ENCODE measurements around the gene CEP70.

Gene CEP70

GRCh38 chr3:138593488-138594149 lies 441 bp downstream of the CEP70 start:
- H3K4me3 ChIP-seq (ENCODE audit: low read depth, low read length) = peak overlapping the region; percentile 84
- TF ChIP-seq, protein P1, sequence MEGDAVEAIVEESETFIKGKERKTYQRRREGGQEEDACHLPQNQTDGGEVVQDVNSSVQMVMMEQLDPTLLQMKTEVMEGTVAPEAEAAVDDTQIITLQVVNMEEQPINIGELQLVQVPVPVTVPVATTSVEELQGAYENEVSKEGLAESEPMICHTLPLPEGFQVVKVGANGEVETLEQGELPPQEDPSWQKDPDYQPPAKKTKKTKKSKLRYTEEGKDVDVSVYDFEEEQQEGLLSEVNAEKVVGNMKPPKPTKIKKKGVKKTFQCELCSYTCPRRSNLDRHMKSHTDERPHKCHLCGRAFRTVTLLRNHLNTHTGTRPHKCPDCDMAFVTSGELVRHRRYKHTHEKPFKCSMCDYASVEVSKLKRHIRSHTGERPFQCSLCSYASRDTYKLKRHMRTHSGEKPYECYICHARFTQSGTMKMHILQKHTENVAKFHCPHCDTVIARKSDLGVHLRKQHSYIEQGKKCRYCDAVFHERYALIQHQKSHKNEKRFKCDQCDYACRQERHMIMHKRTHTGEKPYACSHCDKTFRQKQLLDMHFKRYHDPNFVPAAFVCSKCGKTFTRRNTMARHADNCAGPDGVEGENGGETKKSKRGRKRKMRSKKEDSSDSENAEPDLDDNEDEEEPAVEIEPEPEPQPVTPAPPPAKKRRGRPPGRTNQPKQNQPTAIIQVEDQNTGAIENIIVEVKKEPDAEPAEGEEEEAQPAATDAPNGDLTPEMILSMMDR (IDR thresholded peaks at IDR 0.05; ENCODE audit: insufficient read depth, low read length, missing control alignments) = no peak
- POLR2A ChIA-PET = interaction anchor here (0.6 to 1.4 kb wide), 7 partner anchors 100 to 780 kb away, joined by 3 to 5 read pairs (median 4); no protein-coding TSS in a partner anchor
- CTCF ChIA-PET = interaction anchor here (0.9 to 22.9 kb wide), 25 partner anchors 10 to 351 kb away, joined by 3 to 731 read pairs (median 8); partner anchors contain the start of gene FAIM
- no peak for DNase-seq (ENCODE audit: low read depth, low spot score)

DNA sequence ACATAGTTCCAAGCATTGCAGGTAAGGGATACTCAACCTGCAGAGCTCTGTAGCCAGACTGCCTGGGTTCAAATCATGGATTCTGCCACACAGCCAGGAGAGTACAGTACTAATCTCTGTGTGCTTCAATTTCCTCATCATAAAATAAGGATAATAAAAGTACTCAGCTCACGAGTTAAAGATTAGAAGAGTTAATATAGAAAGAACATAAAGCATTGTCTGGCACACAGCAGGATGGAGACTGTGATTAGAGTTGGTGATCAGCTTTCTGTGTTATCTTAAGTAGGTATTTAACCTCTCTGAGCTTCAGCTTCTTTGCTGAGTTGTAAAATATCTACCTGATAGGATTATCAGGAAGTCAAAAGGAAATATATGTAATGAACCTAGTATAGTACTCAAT lies 2.7 kb downstream of the CEP70 start:
- no peak for DNase-seq (ENCODE audit: low read depth, low spot score)
- POLR2A ChIA-PET = no interaction called here
- no peak overlapping the region for H3K4me3 ChIP-seq (ENCODE audit: low read depth, low read length)
- TF ChIP-seq, protein P1 (IDR thresholded peaks at IDR 0.05; ENCODE audit: insufficient read depth, low read length, missing control alignments) = no peak
- CTCF ChIA-PET = interaction anchor here (0.6 to 22.9 kb wide), 4 partner anchors 35 to 345 kb away, joined by 3 to 731 read pairs (median 8); no protein-coding TSS in a partner anchor

DNA sequence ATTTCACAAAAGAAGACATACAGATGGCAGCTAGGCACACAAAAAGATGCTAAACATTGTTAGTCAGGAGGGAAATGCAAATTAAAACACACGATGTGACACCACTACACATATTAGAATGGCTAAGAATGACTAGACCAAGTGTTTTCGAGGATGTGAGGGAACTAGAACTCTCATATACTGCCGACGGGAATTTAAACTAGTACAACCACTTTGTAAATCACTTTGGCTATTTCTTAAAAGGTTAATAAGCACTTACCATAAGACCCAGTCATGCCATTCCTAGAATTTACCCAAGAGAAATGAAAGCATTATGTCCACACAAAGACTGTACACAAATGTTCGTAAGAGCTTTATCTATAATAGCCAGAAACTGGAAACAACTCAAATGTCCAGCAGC lies 5.6 kb downstream of the CEP70 start:
- ChIA-PET CTCF (interaction anchor here (22.9 kb wide), 1 partner anchor 331 kb away, joined by 731 read pairs; no protein-coding TSS in a partner anchor), POLR2A (no interaction called here)
- DNase-seq (ENCODE audit: low read depth, low spot score) = no peak
- TF ChIP-seq, protein P1 (IDR thresholded peaks at IDR 0.05; ENCODE audit: insufficient read depth, low read length, missing control alignments) = no peak
- H3K4me3 ChIP-seq (ENCODE audit: low read depth, low read length) = no peak overlapping the region

DNA sequence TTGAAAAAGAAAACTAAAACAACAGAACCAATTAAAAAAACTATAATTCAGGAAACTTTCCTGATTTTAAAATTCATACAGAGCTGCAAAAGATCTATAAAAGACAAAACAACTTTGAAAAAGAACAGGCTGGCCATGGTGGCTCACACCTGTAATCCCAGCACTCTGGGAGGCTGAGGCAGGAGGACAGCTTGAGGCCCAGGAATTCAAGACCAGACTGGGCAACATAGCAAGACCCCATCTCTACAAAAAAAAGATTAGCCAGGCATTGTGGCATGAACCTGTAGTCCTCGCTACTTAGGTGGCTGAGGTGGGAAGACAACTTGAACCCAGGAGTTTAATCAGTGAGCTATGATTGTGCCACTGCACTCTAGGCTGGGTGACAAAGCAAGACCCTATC lies 6.7 kb downstream of the CEP70 start:
- no peak for DNase-seq (ENCODE audit: low read depth, low spot score)
- H3K4me3 ChIP-seq (ENCODE audit: low read depth, low read length) = no peak overlapping the region
- TF ChIP-seq, protein P1 (IDR thresholded peaks at IDR 0.05; ENCODE audit: insufficient read depth, low read length, missing control alignments) = no peak
- POLR2A ChIA-PET = no interaction called here
- CTCF ChIA-PET = interaction anchor here (1.2 to 22.9 kb wide), 2 partner anchors 12 to 333 kb away, joined by 3 to 731 read pairs; no protein-coding TSS in a partner anchor

- ChIA-PET POLR2A (no interaction called here), CTCF (interaction anchor here (3.7 to 22.9 kb wide), 2 partner anchors 16 to 341 kb away, joined by 15 to 731 read pairs; partner anchors contain the start of gene CEP70)
- DNase-seq (ENCODE audit: low read depth, low spot score) = no peak
- no peak overlapping the region for H3K4me3 ChIP-seq (ENCODE audit: low read depth, low read length)
- TF ChIP-seq, protein P1 (IDR thresholded peaks at IDR 0.05; ENCODE audit: insufficient read depth, low read length, missing control alignments) = no peak
Measured at GRCh38 chr3:138578961-138579574, 15.0 kb downstream of the CEP70 start.

DNA sequence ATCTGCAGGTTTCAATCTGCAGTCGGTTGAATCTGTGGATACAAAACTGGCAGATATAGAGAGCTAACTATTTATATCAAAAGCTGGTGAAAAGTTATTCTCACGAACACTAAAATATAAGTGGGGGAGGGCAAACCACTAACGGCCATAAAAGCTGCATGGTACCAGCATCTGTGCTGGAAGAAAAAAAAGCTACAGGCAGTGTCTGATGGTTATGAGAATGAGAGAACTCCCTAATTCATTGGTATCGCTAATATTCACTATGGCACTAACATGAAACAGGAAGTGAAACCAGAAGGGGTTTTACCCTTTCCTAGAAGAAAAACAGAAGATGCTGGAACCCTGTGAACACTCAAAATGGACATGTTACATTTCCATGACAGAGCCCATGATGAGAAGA lies 15.9 kb downstream of the CEP70 start:
- CTCF ChIA-PET = interaction anchor here (1.8 to 3.7 kb wide), 2 partner anchors 16 to 338 kb away, joined by 6 to 15 read pairs; partner anchors contain the start of gene CEP70
- TF ChIP-seq, protein P1 (IDR thresholded peaks at IDR 0.05; ENCODE audit: insufficient read depth, low read length, missing control alignments) = no peak
- POLR2A ChIA-PET = no interaction called here
- no peak overlapping the region; the same call in 1 of the 2 replicates for H3K4me3 ChIP-seq (ENCODE audit: low read depth, low read length)
- DNase-seq (ENCODE audit: low read depth, low spot score) = no peak
